H4 (cell line): ENCODE measurements around the gene KCNA10. TPM values are rescaled to one million over a fixed set of nuclear protein-coding genes. Genes with fewer than 3 reads are reported as not detected.
"Not testable (repeated sequence)": the region's sequence is repeated elsewhere in the genome, so short reads cannot be mapped to it uniquely, and the experiment has no call there.

Experiments
- DNase-seq: peaks from one replicate; pipeline ENCODE4 v3.0.0-alpha.2; 2015; ENCODE audit warnings: low spot score
- total RNA-seq: library from RNA; depleted of rRNA; stranded (reverse); fragments of >200 nt; shearing (Covaris generic); gene quantifications from 2 replicates; pipeline ENCODE4 v1.2.3, GENCODE V29; 2014

Gene KCNA10
- total RNA-seq, 1 experiment from 2014 or later, result not detected

DNA sequence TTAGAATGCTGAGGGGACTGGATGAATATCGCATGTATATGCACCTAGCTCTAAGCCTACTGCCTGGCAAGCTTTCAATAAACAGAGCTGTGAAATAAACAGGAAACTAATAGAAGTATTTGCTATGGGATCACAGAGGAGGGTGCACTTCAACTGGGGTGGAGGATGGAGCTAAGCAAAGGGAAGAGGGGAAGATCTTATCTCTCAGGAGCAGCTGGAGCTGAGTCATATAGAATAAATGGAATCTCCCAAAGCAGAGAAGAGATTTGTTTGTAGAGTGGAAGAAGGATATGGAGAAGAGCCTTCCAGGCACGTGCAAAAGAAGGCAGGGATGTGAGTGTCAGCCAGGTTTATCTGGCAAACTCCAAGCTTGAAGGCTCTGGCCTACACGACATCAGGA lies 17.0 kb upstream of the KCNA10 start:
- DNase-seq, result peak; percentile 18

DNA sequence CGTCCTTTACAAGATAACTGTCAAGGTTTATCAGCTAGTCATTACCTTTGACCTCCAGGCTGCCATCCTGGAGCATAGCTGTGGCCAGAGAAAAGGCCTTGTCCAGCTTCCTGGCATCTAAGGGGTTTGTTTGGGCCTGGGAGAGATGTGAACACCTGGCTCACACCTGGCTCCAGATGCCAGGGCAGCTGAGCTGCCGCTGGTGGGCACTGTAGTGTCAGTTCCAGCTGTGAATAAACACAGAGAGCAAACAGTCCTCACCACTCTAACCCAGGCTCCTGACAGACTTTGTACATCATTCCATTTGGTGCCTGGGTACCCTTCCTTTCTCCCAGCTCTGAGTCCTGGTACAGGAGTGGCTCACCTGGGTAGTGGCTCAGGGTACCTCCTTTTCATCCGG lies 14.3 kb upstream of the KCNA10 start:
- DNase-seq, result no peak

DNA sequence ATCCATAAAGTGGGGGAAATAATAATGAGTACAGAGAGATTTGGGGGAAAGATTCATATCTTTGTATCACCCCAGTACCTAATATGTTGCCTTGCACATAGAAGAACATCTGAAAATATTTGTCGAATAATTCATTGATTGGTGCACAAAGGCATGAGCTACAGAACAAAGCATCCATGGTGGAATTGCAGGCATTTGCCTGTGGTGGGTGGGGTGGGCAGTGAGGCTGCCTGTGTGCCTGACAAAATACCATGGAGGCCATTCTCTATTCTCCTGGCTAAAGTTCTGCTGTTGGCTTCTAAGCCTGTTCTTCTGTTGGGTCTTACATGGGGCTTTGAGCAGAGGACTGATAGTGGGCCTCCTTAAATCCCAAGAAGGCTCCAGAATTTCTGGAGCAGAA lies 10.0 kb upstream of the KCNA10 start:
- no peak for DNase-seq

DNA sequence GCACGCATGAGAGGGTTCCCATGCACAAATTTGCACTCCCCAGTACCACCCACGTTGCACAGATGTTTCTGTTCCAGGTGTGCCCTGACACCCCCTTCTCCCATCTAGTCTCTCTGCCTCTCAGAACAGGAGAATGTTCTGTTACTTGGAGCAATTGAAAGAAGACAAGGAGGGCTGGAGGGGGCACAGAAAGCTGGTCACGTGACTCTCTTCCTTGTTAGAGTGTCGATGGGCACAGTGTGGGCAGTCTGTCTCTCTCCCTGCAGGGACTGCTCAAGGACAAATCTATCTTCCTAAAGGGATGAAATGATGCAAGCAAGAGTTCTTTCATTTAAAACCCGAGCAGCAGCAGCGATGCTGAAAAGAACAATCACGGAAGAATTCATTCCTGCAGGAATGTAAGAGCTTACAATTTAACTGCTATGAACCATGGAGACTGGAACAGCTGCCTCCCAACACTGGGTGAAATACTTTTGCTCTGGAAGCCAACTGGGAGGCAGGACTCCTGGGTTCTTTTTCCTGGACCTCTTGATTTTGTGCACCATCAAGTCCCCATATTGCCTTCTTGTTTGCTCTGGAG lies 7.3 kb upstream of the KCNA10 start:
- DNase-seq, result no peak

DNA sequence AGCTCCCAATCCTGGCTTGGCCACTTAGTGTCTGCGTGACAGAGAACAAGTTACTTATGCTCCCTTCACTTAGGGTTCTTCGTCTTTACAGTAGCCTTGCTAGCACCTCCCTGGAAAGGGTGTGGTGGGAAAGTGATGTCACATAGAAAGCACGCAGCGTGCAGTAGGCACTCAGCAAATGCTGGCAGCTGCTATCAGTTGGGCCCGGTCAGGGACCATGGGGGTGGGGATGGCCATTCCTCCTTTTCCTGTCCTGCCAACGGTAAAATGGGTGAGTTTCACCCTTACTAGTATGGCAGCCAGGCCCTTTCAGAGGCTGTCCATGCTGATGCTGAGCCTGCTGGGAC lies 6.2 kb upstream of the KCNA10 start:
- no peak for DNase-seq

DNA sequence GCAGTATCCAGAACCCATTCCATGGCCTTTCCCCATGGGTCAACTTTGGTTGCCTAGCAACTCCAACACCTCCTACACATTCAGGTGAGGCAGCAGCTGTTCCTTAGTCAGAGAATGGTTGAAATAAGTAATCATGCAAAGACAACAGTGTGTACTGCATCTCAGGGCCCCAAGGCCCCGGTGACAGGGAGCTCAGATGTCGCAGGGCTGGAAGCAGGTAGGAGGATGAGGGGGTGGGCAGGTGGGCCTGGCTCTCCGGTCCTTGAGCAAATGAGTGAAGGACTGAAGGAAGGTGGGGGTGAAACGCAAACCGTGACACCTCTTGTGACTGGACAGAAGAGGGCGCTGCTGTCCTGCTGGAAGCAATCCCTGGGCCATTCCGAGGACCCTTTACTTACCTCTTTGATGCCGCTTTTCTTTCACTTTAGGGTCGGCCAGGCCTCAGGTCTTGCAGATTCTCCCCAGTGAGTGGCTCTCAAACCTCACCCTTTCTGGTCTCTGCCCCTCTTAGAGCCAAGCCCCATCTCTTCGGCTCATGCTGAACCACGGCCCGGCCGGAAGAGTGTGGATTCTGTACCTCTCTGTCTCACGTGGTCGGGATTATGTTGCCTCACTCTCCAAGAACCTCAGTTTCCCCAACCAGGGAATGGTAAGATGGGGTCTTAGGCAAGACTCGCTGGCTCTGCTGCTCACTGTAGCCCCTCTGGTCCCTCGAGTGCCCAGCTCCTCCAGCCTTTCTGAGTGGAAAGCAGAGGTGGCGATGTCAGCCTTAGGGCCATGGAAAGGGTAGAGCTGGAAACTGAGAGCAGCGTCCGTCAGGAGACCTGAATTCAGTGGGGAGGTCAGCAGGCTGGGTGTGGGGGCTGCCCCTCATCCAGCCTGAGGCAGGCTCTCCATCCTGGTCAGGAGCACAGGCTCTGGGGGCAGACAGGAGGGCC lies 5.6 kb upstream of the KCNA10 start:
- peak; percentile 49 for DNase-seq

DNA sequence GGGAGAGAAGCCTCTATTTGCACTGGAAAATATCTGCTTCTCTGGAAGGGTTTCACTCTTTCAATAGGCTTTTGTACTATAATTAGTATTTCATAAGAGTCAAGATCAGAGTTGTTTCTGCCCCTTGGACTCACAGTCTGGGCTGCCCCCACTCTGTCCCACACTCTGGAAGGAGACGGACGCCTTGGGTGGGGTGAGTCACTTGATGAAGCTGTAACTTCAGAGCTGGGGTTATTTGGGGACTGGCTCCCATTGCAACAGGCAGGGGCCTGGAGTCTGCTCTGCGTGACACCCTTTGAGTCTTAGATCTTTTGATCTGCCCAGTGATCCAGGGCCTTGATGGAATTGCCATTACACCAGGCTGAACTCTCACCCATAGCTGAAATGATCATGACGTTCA lies 4.0 kb upstream of the KCNA10 start:
- DNase-seq, result no peak

DNA sequence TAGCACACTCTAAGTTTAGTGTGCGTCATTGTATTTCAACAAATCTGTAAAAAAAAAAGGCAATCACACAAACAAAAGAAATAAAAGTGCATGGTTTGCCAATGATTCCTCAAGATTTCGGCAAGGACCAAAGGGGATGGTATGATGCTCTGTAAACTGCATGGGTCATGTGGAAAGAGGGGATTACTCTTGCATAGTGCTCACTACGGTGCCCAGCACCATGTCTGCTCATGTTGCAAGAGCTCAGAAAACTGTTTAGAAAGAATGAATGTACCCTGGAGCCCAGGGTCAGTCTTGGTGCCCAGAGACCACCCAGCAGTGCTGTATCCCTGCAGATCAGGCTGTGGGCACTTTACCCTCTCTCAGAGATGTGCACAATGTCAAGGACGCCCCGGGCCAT lies 3.6 kb upstream of the KCNA10 start:
- DNase-seq, result no peak

DNA sequence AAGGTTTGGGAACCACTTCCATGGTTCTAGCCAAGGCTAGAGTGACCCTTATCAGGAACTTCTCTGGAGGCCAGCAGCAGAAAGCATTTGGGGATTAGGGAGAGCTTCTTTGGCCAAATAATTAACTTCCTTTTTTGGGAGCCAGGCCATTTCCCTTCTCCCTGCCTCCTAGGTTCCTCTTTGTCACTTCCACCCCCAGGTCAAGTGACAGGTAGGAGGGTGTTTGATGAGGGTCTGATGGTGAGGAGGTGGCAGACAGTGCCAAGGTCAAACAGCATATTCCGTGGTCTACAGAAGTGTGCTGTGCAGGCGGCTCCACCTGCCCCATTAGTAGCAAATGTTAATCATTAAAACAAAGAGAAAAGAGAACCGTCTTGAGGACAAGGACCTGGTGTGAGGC lies 1.9 kb upstream of the KCNA10 start:
- DNase-seq, result no peak

DNA sequence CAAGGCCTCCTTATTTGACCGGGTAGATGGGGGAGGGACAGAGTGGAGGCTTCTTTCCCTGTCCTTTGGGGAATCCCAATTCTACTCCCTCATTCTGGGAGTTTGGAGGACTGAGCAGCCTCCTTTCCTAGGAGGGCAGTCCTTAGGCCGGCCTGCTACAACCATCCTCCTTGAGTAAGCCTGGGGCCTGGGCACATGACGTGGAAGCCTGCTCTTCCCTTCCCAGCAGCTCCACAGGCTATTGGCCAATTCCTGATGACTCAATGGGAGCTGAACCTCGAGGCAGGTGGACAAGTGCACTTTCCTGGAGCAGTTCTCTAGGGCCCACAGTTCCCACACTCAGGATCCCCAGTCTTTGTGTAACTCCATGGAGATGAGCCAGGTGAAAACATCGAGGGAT lies 3.1 kb downstream of the KCNA10 start:
- DNase-seq, result no peak

DNA sequence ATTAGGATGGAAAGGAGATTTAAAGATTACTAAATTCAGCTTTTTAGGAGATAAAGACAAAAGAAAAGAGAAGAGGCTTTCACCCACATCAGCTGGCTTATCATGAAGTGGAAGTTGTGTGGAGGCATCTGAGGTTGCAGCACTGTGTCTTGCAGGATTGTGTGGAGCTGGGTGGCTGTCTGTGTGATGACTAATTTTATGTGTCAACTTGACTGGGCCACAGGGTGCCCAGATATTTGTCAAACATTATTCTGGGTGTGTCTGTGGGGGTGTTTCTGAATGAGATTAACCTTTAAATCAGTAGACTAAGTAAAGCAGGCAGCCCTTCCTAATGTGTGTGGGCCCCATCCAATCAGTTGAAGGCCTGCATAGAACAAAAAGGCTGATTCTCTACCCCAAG lies 3.9 kb downstream of the KCNA10 start:
- DNase-seq, result no peak

DNA sequence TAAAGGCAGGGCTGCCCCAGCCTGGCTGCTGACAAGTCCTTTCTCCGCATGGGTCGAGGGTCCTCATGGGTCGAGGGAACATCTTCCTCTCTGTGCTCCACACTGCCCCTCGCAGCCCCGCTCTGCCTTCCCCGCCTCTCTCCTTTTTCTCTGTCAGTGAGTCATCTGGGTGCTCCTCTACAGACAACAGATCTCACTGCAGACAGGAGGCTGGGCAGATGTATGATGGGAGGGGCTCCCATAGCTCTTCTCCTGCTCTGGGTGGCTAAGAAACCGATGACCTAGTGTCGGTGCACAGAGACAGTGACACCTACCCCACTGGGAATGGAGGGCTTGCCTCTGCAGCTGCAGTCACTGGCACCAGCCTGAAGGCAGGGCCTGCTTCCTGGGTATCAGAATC lies 5.5 kb downstream of the KCNA10 start:
- no peak for DNase-seq

DNA sequence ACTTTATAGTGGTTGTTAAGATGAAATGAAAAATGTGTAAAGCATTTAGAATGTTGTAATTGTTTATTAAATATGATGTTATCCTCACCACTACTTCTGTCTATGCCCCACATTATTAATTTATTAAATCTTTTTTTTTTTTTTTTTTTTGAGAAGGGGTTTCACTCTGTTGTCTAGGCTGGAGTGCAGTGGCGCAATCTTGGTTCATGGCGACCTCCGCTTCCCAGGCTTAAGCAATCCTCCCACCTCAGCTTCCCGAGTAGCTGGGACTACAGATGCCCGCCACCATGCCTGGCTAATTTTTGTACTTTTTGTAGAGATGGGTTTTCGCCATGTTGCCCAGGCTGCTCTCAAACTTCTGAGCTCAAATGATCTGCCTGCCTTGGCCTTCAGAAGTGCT lies 7.5 kb downstream of the KCNA10 start:
- DNase-seq, result no peak

DNA sequence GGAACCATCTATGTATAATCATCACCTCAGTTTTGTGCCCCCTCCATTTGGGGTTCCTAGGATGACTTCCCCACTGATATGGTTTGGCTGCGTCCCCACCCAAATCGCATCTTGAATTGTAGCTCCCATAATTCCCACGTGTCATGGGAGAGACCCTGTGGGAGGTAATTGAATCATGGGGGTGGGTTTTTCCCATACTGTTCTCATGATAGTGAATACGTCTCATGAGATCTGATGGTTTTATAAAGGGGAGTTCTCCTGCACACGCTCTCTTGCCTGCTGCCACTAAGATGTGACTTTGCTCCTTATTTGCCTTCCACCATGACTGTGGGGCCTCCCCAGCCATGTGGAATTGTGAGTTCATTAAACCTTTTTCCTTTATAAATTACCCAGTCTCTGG lies 8.1 kb downstream of the KCNA10 start:
- DNase-seq, result not testable (repeated sequence)

DNA sequence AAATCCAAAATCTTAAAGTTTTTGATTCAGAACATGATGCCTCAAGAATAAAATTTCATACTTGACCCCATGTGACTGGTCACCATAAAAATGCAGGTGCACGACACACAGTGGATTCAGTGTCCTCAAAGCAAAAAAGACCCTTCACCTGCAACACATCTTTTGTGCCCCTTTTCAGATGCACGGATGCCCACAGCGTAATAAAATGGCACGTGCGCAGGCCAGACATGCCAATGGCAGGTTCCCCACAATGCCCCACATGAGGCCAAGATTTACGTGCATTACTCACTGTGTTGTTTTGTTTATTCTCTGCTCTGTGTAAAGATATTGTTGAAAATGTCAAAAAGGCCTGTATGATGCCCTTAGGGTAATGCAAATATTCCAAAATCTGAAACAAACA lies 9.3 kb downstream of the KCNA10 start:
- no peak for DNase-seq

DNA sequence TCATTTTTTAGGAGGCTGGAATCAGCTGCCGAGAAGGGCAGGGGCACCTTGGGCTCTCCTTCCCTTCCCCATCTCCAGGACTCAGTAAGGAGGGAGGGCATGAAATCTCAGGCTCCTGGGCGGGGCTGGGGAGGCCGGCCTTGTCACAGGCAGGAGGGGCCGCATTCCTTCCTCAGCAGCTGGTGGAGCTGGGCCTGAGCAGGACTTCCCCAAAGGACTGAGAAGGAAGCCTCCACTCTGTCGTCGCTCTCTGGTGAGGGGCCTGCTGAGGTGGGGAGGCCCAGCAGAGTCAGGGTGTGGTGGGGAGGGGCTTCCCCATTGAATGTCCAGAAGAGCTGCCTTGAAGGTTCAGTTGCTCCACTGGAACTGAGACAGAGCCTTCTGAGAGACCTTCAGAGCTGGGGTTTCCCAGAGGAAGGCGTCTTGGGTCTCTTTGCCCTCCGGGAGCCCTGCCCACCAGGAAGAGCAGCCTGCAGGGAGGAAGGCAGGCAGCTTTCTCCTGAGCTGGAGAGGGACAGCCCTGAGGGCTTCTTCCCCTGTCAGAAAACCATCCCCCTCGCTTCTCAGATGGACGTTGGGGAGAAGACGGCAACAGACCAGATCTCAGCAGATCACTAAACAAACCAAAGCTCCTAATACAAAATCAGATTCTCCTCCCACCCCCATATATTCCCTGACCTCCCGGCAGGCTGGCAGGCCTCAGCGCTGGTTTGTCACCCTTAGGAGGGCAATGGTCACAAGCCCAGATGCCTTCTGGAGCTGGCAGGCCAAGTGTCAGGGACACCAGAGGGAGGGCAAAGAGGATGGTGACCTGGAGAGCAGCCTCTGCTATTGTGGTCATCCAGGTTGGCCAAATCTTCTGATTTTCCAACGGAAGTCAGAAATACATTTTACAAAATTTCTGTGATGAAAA lies 10.7 kb downstream of the KCNA10 start:
- DNase-seq, result no peak

DNA sequence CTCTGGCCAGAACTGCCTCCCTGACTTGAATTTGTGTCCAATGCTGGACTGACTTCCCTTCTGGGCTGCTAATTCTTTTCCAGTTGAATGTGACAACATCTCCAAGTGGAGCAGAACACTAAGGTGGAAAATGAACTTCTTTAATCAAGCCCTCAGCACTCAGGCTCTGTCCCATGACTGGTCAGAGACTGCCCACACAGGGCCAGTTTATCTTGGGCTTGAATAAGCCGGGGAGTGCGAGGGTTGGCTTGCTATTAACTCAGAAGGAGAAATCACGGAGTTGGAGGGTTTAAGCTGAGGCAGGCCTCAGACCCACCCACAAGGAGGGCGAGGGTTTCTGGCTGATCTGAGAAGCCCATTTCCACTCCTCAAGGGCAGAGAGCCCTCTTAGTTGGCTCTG lies 12.4 kb downstream of the KCNA10 start:
- no peak for DNase-seq

DNA sequence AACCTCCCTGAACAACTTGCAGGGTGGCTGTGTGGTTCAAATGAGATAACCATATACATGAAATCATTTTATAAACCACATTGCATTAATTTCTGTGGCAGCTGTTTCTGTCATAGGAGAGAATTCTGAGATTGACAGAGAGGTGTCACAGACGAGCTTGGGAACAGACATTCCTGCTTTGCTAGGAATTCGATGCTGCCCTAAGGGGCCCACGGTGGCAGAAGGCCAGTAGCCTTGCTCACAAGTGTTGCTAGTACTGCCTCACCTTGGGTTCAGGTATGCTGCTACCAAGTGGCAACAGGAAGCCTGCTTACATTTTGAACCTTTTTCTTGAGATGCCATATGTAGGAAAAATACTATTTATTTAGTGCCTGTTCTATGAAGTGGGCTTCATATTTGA lies 13.4 kb downstream of the KCNA10 start:
- DNase-seq, result no peak

DNA sequence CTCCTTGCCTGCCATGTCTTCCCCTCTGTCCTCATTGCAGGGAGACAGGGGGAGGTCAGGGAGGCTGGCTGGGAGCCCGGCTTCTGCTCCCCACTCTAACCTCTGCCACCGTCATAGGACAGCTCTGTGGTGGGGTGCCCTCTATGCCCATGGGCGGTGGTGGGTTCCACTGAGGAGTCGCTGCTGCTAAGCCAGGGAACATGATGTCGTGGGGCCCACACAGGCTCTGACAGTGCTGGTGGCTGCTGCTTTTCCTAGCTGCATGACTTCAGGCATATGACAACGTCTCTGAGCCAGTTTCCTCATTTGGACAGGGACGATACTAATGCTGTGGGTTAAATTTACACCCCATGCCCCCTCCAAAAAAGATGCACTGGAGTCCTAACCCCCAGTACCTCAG lies 14.7 kb downstream of the KCNA10 start:
- no peak for DNase-seq

DNA sequence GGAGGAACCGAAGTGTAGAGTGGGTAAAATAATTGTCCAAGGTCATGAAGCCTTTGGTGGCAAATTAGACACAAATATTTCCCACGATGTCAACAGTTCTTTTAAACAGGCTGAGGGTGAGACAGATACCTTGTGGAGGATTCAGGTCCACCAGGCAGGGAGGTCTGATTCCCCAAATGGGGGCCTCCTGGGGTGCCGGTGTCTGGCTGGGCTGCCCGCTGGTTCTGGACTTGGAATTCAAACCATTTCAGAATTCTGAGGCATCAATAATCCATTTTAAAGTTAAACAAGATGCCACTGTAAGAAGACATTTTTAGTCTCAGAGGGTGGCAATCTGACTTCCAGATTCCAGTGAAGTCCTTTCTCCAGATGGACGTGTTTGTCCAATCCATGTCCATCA lies 15.5 kb downstream of the KCNA10 start:
- no peak for DNase-seq

DNA sequence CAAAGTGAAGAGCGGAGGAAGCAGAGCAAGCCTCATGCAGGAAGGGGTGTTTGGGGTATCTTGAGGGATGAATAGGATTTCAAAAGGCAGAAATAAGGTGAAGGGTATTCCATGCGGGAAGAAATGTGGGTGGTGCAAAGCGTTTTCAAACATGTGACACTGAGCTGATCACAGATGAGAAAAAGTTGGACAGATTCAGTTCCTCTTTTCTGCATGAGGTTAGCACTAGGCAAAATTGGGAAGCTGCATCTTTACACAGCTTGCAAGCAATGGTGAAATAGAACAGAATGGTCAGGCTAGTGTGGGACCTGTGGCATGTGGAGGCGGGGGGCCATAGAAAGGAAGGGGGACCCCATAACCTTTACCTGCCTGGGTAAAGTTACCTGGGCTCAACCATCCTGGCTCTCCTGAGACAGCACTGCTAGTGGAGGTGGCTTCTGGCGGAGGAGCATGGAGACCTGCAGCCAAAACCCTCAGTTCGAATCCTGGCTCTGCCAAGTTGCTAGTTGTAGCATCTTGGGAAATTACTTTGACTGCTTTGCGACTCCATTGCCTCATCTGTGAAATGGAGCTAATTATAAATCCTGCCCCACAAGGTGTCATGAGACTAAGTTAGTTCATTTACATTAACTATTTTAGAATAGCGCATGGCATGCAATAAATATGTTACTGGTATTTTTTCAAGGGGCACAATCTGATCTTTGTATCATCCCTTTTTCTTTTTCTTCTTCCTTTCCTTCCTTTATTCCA lies 16.4 kb downstream of the KCNA10 start:
- no peak for DNase-seq
